SIG-M5 treated with dmso at 0.1 percent for 504 hours (cell line): Measurements from ENCODE around the gene LIFR.
A peak's percentile ranks its signal among the peaks of the same experiment; 100 is the strongest.

Source experiments
- DNase-seq: peaks from one replicate; lab custom pipeline; 2025; ENCODE audit not compliant: unreplicated experiment; lab: John Stamatoyannopoulos, UW

The LIFR gene

GRCh38 chr5:38548064-38548759, 8.2 kb downstream of the LIFR start:
- no peak for DNase-seq

DNA sequence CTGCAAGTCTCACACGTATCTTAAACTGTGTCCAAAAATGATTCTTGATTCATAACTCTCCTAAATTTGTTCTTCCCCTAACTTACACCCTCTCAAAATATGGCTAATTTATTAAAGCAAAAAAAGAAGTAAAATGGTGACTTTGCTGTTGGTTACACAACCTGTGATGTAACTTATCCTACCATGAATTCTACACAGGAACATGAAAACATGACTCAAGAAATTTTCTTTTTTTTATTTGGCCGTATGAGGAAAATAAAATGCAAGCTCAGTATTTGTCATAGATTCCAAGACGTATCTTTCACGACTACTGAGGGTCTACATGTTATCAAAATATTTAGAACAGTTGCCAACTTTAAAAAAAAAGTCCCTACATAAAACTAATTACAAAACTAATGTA, 9.2 kb downstream of the LIFR start:
- DNase-seq = no peak

DNA sequence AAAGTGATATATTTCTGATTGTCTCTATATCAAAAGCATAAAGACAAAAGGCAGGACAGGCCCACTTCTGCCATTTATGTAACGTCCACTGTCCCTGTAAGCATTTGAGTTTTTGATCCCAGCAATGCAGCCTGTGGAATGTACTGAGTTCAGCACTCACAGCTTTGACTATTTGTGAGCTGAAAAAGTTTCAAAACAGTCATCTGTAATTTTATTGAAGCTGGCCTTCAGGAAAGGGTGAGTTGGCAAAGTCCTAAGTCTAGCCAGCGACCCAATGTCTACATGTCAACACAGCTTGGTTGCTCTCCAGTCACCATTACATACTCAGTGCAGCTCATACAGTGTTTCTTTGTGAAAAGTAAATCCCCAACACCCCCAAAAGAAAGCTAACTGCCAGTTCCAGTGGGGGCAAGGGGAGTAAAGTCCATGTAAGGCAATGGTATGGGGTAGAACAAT, 9.7 kb downstream of the LIFR start:
- DNase-seq = no peak

GRCh38 chr5:38543886-38544285, 12.6 kb downstream of the LIFR start:
- DNase-seq = no peak

GRCh38 chr5:38543074-38543473, 13.4 kb downstream of the LIFR start:
- no peak for DNase-seq

- no peak for DNase-seq
These were observed 15.2 kb downstream of the LIFR start for GRCh38 chr5:38541174-38541725.

- no peak for DNase-seq
These were observed 16.1 kb downstream of the LIFR start for GRCh38 chr5:38540314-38540713.

DNA sequence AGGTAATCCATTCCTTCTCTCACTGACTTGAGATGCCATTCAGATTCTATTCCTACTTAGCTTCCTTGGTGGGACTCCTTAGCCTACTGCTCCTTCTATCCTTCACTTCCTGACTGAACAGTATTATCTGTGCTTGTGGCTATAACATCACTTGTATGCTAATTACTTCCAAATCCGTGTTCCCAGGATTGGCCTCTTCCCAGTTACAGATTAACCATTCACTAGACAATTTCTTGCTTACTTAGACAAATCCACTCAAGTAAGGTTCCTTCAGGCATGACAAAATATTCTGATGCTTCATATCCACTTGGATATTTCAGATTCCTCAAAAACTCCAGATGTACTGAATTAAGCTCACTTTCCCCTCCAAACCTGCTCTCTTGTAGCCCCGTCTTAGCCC, 18.3 kb downstream of the LIFR start:
- no peak for DNase-seq

- no peak for DNase-seq
These were observed 18.9 kb downstream of the LIFR start for GRCh38 chr5:38537505-38537904.

DNA sequence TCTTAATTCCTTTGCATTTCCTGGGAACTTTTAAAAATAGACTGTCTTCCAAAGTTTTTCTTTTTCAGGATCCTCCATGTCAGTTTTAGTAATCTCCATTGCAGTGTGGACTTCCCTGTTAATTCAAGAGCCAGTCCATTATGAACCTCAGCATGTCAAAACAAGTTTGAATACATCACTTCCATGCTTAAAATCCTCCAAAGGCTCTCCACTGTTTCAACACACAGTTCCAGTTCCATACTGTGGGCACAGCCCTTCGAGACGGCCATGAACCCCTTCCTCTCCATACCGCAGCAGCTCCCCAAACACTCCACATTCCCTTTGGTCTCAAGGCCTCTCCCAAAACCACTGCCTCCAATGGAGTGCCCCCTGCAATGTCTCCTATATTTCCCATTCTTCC, 19.5 kb downstream of the LIFR start:
- no peak for DNase-seq

DNA sequence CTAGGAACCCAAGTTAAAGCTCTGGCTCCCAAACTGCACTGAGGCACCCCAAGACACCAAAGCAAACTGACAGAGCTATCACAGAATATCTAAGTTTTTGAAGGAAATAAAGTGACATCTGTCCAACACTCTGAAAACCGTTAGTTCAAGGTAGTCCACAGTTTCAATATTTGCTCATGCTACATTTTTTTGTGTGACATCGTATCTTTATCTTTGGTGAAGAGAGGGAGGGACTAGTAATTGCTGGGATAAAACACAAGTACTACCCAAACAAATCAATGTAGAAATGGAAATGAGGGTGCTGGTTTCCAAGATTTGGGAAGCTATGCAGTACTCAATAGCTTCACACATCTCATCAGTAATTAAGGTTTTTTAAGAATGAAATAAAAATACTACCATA, 20.6 kb downstream of the LIFR start:
- DNase-seq = no peak

GRCh38 chr5:38535248-38535750, 21.1 kb downstream of the LIFR start:
- no peak for DNase-seq

- no peak for DNase-seq
These were observed 22.3 kb downstream of the LIFR start for GRCh38 chr5:38534156-38534453.

GRCh38 chr5:38533286-38534155, 22.9 kb downstream of the LIFR start:
- DNase-seq = no peak

DNA sequence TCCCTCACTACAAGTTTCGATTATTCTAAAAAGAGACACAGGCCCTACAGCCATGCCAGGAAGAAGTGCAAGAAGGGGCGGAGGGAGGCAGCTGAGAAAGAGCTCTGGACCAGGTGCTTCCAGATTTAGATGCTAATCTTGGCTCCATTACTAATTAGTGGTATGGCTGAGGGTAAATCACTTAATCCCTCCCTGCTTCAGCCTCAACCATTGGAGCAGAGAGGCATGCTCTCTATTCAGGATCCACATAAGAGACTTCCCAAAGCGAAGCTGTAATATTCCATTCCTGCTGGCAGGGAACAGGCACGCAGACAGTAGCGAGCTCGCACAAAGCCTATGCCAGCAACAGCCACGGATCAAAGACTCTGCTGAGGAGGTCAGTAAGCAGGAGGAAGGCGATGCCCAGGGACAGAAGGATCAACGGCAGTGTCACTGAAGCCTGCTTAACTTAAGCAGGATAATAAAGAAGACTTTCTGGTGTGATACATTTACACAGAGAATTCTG, 24.2 kb downstream of the LIFR start:
- DNase-seq = no peak

DNA sequence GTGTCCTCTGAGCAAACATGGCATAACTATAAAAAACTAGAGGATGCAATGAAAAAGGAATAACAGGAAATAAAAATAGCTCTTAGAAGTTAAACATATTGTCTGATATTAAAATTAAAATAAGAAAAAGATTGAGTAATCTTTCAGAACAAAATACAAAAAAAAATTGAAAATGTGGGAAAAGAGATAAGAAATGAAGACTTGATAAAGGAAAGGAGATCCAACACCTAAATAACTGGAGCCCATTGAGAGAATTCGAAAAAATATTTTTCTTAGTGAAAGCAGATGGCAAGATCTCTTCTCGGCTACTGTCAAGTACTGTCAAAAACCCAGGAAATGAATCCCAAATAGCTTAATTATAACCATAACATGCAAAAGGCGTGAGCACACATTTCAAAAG, 24.9 kb downstream of the LIFR start:
- no peak for DNase-seq

- no peak for DNase-seq
These were observed 26.3 kb downstream of the LIFR start for GRCh38 chr5:38529955-38530646.

GRCh38 chr5:38528162-38528703, 28.2 kb downstream of the LIFR start:
- DNase-seq = no peak

DNA sequence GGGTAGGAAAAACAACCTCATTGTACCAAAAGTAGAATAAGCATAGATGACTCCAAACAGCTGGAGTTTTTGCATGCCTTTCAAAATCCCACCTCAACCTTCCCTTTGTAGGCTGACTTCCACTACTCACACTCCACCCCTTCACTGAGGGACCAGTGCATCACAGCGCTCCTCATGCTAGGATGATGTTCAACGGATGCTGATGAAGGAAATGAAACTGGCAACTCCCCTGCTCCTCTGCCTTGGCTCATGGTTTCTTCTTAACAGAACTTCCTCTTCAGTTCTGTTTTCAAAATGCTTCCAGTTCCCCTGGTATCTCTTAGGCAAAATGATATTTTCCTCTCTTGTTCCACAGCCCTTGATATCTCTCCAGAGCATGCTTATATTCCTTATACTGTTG, 29.0 kb downstream of the LIFR start:
- DNase-seq = peak; percentile 47

- no peak for DNase-seq
These were observed 32.4 kb downstream of the LIFR start for GRCh38 chr5:38524022-38524421.

DNA sequence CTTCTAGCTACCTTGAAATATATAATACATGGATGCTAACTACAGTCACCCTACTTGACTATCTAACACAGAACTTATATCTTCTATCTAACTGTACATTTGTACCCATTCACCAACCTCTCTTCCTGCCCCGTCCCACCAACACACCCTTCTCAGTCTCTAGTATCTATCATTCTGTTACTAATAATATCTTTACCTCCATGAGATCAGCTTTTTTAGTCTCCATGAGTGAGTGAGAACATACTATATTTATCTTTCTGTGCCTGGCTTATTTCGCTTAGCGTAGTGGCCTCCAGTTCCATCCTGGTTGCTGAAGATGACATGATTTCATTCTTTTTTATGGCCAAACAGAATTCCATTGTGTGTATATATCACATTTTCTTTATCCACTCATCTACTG, 37.0 kb downstream of the LIFR start:
- DNase-seq = no peak
